Measurements from ENCODE around the gene HTR1D. TPM values are rescaled to one million over a fixed set of nuclear protein-coding genes. Genes with fewer than 3 reads are reported as not detected.

Gene HTR1D
- total RNA-seq, 1 experiment from 2014 or later: 5.4 TPM

- Mint-ChIP-seq H3K4me3 (peak within 1 kb of the TSS; percentile 98), H3K9me3 (no peaks in the 10 kb centered on the region), H3K4me1 (peaks cover 43% of the 10 kb centered on the region), H3K27ac (peak within 1 kb of the TSS; percentile 99), H3K27me3 (ENCODE audit: low read depth) (no peaks in the 10 kb centered on the region), H3K36me3 (no peaks in the 10 kb centered on the region)
- DNase-seq (ENCODE audit: low spot score) (peak; percentile 88), ATAC-seq (peak; percentile 76)
- ChIA-PET POLR2A (interaction anchor here (0.7 to 1.6 kb wide), 10 partner anchors 10 to 360 kb away, joined by 3 to 5 read pairs (median 4); no protein-coding TSS in a partner anchor), CTCF (interaction anchor here (0.8 to 4.3 kb wide), 6 partner anchors 9 to 70 kb away, joined by 3 to 29 read pairs (median 4); no protein-coding TSS in a partner anchor)
- TF ChIP-seq KAT7 (CRISPR knock-in tag; IDR thresholded peaks at IDR 0.05; ENCODE audit: borderline replicate concordance) (0 out of 2 replicates have a peak, but pooled peaks have one; percentile 39), CREM (CRISPR knock-in tag; IDR thresholded peaks at IDR 0.05) (peak; percentile 82; the same call in 1 of the 2 replicates), NFE2L1 (CRISPR knock-in tag; IDR thresholded peaks at IDR 0.05) (0 out of 2 replicates have a peak, but pooled peaks have one; percentile 36), ELF4 (CRISPR knock-in tag; IDR thresholded peaks at IDR 0.05; ENCODE audit: low read depth) (0 out of 2 replicates have a peak, but pooled peaks have one; percentile 12), USF2 (CRISPR knock-in tag; IDR thresholded peaks at IDR 0.05) (no peak), ZBTB43 (CRISPR knock-in tag; IDR thresholded peaks at IDR 0.05) (0 out of 2 replicates have a peak, but pooled peaks have one; percentile 26), CDX4 (CRISPR knock-in tag; IDR thresholded peaks at IDR 0.05; ENCODE audit: borderline replicate concordance) (no peak), TEAD1 (CRISPR knock-in tag; IDR thresholded peaks at IDR 0.05) (peak; percentile 48; the same call in 1 of the 2 replicates), IRF2 (CRISPR knock-in tag; IDR thresholded peaks at IDR 0.05; ENCODE audit: borderline replicate concordance, low read depth) (no peak), ARID4B (CRISPR knock-in tag; IDR thresholded peaks at IDR 0.05; ENCODE audit: borderline replicate concordance) (peak; percentile 4; the same call in 1 of the 2 replicates), E2F5 (CRISPR knock-in tag; IDR thresholded peaks at IDR 0.05) (peak; percentile 82; the same call in 1 of the 2 replicates), PRDM15 (CRISPR knock-in tag; IDR thresholded peaks at IDR 0.05) (peak; percentile 60), SP1 (CRISPR knock-in tag; conservative IDR thresholded peaks at IDR 0.05) (peak; percentile 88)
- TF ChIP-seq, protein P1, sequence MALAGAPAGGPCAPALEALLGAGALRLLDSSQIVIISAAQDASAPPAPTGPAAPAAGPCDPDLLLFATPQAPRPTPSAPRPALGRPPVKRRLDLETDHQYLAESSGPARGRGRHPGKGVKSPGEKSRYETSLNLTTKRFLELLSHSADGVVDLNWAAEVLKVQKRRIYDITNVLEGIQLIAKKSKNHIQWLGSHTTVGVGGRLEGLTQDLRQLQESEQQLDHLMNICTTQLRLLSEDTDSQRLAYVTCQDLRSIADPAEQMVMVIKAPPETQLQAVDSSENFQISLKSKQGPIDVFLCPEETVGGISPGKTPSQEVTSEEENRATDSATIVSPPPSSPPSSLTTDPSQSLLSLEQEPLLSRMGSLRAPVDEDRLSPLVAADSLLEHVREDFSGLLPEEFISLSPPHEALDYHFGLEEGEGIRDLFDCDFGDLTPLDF (CRISPR knock-in tag; IDR thresholded peaks at IDR 0.05): no peak
- TF ChIP-seq, protein P2, sequence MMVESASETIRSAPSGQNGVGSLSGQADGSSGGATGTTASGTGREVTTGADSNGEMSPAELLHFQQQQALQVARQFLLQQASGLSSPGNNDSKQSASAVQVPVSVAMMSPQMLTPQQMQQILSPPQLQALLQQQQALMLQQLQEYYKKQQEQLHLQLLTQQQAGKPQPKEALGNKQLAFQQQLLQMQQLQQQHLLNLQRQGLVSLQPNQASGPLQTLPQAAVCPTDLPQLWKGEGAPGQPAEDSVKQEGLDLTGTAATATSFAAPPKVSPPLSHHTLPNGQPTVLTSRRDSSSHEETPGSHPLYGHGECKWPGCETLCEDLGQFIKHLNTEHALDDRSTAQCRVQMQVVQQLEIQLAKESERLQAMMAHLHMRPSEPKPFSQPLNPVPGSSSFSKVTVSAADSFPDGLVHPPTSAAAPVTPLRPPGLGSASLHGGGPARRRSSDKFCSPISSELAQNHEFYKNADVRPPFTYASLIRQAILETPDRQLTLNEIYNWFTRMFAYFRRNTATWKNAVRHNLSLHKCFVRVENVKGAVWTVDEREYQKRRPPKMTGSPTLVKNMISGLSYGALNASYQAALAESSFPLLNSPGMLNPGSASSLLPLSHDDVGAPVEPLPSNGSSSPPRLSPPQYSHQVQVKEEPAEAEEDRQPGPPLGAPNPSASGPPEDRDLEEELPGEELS (CRISPR knock-in tag; IDR thresholded peaks at IDR 0.05): peak; percentile 59; the same call in 1 of the 2 replicates
Measured at GRCh38 chr1:23168445-23169194, 48.7 kb downstream of the HTR1D start, which contains the start of gene LUZP1. LUZP1 (minus strand) TSS chr1:23168856.

Data from WTC11 (cell line).